Neural progenitor cell (in vitro differentiated cells): ENCODE results near the gene NRP1. TPM values are rescaled to one million over a fixed set of nuclear protein-coding genes. Genes with fewer than 3 reads are reported as not detected.

Experiments
- DNase-seq: peaks from one replicate; pipeline ENCODE4 v3.0.0-alpha.2; 2016; ENCODE audit warnings: low spot score
- H2AFZ ChIP-seq: fragments of 200-600 bp; sonication (generic); replicated peaks from 2 replicates; pipeline ENCODE4 v1.6.1; 2016; ENCODE audit warnings: antibody characterized with exemption
- H3F3A ChIP-seq: fragments of 200-600 bp; sonication (generic); 2 replicates; pipeline ENCODE4 v1.6.1; 2016; ENCODE audit warnings: antibody characterized with exemption, low read depth
- H3K27ac ChIP-seq: fragments of 200-600 bp; sonication (generic); 2 replicates; pipeline ENCODE4 v1.5.1; 2016; ENCODE audit warnings: mild to moderate bottlenecking
- H3K27me3 ChIP-seq: fragments of 200-600 bp; sonication (generic); 2 replicates; pipeline ENCODE4 v1.6.1; 2016; ENCODE audit warnings: mild to moderate bottlenecking, moderate library complexity
- H3K36me3 ChIP-seq: fragments of 200-600 bp; sonication (generic); 2 replicates; pipeline ENCODE4 v1.5.1; 2016
- H3K4me1 ChIP-seq: fragments of 200-600 bp; sonication (generic); 2 replicates; pipeline ENCODE4 v1.6.1; 2016; ENCODE audit warnings: mixed run types
- H3K4me2 ChIP-seq: fragments of 200-600 bp; sonication (generic); 2 replicates; pipeline ENCODE4 v1.6.1; 2016
- H3K4me3 ChIP-seq: fragments of 200-600 bp; sonication (generic); 2 replicates; pipeline ENCODE4 v1.5.1; 2016
- H3K79me2 ChIP-seq: fragments of 200-600 bp; sonication (generic); 2 replicates; pipeline ENCODE4 v1.6.1; 2016; ENCODE audit warnings: low read depth
- H3K9ac ChIP-seq: fragments of 200-600 bp; sonication (generic); 2 replicates; pipeline ENCODE4 v1.6.1; 2016
- H3K9me3 ChIP-seq: fragments of 200-600 bp; sonication (generic); 2 replicates; pipeline ENCODE4 v1.5.1; 2016; ENCODE audit warnings: low read depth
- H4K20me1 ChIP-seq: fragments of 200-600 bp; sonication (generic); 2 replicates; pipeline ENCODE4 v1.6.1; 2016; ENCODE audit warnings: low read depth
- H3K27ac Mint-ChIP-seq: 3 replicates; pipeline ENCODE4 v1.8.0; 2021; ENCODE audit warnings: mixed read lengths
- H3K27me3 Mint-ChIP-seq: 2 replicates; pipeline ENCODE4 v1.8.0; 2022; ENCODE audit warnings: low read depth, mild to moderate bottlenecking, inconsistent platforms, moderate library complexity, mixed read lengths; ENCODE audit not compliant: insufficient read depth
- H3K36me3 Mint-ChIP-seq: 3 replicates; pipeline ENCODE4 v1.8.0; 2021; ENCODE audit warnings: mixed read lengths
- H3K4me1 Mint-ChIP-seq: 3 replicates; pipeline ENCODE4 v1.8.0; 2021; ENCODE audit warnings: mixed read lengths
- H3K4me3 Mint-ChIP-seq: 3 replicates; pipeline ENCODE4 v1.8.0; 2021; ENCODE audit warnings: mild to moderate bottlenecking, moderate library complexity, mixed read lengths
- H3K9me3 Mint-ChIP-seq: 3 replicates; pipeline ENCODE4 v1.8.0; 2020; ENCODE audit warnings: mixed read lengths
- EZH2 ChIP-seq: fragments of 200-600 bp; sonication (generic); IDR thresholded peaks from 2 replicates; pipeline ENCODE4 v1.6.1; 2017; ENCODE audit warnings: antibody characterized with exemption, mild to moderate bottlenecking, moderate library complexity
- EZH2phosphoT487 ChIP-seq: fragments of 200-600 bp; sonication (generic); IDR thresholded peaks from 2 replicates; pipeline ENCODE4 v1.6.1; 2017; ENCODE audit warnings: antibody characterized with exemption
- total RNA-seq: library from RNA; depleted of rRNA; stranded (reverse); fragments of >200 nt; gene quantifications from 2 replicates; pipeline ENCODE4 v1.2.3, GENCODE V29; 2015; ENCODE audit warnings: low replicate concordance
- TF ChIP-seq, protein P1 (sequence below): fragments of 200-600 bp; sonication (generic); IDR thresholded peaks from 2 replicates; pipeline ENCODE4 v1.5.1; 2017; ENCODE audit warnings: antibody characterized with exemption, mild to moderate bottlenecking

Gene NRP1
- total RNA-seq, 1 donor from 2014 or later: 1.9 TPM

DNA sequence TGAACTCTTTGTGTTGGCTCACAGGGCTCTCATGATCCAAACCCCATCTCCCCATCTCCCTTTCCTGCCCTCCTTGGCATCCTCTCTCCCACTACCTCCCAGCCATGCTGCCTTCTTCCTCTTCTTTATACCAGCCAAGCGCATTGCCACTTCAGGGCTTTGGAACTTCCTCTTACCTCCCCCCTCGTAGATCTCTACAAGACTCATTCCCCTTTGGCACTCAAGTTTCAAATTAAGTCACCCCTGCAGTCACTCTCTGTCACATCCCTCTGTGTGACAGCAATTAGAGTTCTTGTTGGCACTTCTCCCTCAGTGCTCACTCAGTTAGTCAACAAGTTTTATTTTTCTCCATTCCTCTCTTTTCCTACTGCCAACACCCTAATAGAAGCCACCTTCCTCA, 20.8 kb upstream of the NRP1 start:
- H3K4me1 ChIP-seq: no peaks in the 10 kb centered on the region
- no peak for DNase-seq
- H3F3A ChIP-seq: no peaks in the 10 kb centered on the region
- H2AFZ ChIP-seq: no peak overlapping the region
- H3K4me3 ChIP-seq: no peak overlapping the region
- no peaks in the 10 kb centered on the region for H3K27me3 ChIP-seq
- H3K36me3 ChIP-seq: no peaks in the 10 kb centered on the region
- H3K4me1 Mint-ChIP-seq: no peaks in the 10 kb centered on the region
- no peak overlapping the region for H3K4me2 ChIP-seq
- H3K9me3 Mint-ChIP-seq: no peaks in the 10 kb centered on the region
- no peak overlapping the region for H3K27ac Mint-ChIP-seq
- H4K20me1 ChIP-seq: no peaks in the 10 kb centered on the region
- H3K27me3 Mint-ChIP-seq: peaks cover 5% of the 10 kb centered on the region
- no peak overlapping the region for H3K9ac ChIP-seq
- H3K9me3 ChIP-seq: no peaks in the 10 kb centered on the region
- no peak for TF ChIP-seq EZH2
- TF ChIP-seq, protein P1, sequence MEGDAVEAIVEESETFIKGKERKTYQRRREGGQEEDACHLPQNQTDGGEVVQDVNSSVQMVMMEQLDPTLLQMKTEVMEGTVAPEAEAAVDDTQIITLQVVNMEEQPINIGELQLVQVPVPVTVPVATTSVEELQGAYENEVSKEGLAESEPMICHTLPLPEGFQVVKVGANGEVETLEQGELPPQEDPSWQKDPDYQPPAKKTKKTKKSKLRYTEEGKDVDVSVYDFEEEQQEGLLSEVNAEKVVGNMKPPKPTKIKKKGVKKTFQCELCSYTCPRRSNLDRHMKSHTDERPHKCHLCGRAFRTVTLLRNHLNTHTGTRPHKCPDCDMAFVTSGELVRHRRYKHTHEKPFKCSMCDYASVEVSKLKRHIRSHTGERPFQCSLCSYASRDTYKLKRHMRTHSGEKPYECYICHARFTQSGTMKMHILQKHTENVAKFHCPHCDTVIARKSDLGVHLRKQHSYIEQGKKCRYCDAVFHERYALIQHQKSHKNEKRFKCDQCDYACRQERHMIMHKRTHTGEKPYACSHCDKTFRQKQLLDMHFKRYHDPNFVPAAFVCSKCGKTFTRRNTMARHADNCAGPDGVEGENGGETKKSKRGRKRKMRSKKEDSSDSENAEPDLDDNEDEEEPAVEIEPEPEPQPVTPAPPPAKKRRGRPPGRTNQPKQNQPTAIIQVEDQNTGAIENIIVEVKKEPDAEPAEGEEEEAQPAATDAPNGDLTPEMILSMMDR: no peak
- TF ChIP-seq EZH2phosphoT487: no peak
- no peak overlapping the region for H3K27ac ChIP-seq
- no peaks in the 10 kb centered on the region for H3K36me3 Mint-ChIP-seq
- H3K79me2 ChIP-seq: no peaks in the 10 kb centered on the region
- H3K4me3 Mint-ChIP-seq: no peak overlapping the region

DNA sequence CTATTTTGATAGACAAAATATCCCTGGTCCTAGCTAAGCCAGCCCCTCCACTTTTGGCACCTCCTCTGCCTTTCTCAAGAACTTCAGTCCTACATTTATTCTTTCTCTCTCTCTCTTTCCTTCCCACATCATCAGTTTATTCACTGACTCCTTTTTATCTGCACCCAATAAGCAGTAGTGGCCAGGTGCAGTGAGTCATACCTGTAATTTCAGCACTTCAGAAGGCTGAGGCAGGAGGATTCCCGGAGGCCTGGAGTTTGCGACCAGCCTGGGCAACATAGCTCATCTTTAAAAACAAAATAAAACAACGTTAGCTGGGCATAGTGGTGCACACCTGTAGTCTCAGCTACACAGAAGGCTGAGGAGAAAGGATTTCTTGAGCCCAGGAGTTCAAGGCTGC, 19.4 kb upstream of the NRP1 start:
- TF ChIP-seq EZH2: no peak
- no peak for TF ChIP-seq EZH2phosphoT487
- no peaks in the 10 kb centered on the region for H3K36me3 Mint-ChIP-seq

DNA sequence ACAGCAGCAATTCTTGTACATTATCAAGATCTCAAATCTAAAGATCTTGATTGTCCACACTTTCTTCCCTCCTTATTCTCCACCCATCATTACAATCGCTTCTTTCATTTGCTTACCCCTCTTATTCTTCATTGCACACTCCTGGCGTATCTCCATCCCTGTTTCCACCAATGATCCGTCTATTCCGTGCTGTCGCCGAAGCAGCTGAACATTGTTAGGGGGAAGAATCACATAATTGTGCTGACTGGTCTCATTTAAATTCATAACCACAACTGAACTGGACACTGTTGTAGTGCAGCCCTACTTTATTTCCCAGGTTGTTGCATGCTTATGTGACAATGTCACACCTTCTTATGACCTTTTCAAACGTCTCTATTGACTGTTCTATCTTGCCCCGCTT, 18.9 kb upstream of the NRP1 start:
- Mint-ChIP-seq H3K4me1 (peaks cover 2% of the 10 kb centered on the region), H3K36me3 (no peaks in the 10 kb centered on the region), H3K27ac (no peak overlapping the region), H3K4me3 (no peak overlapping the region), H3K9me3 (no peaks in the 10 kb centered on the region), H3K27me3 (peaks cover 5% of the 10 kb centered on the region)
- Histone ChIP-seq H3K4me2 (no peak overlapping the region), H3K4me1 (no peaks in the 10 kb centered on the region), H3K79me2 (no peaks in the 10 kb centered on the region), H3K4me3 (no peak overlapping the region), H3K27me3 (no peaks in the 10 kb centered on the region), H3K27ac (no peak overlapping the region), H3K9ac (no peak overlapping the region), H3K9me3 (no peaks in the 10 kb centered on the region), H3K36me3 (no peaks in the 10 kb centered on the region), H3F3A (no peaks in the 10 kb centered on the region), H2AFZ (no peak overlapping the region), H4K20me1 (no peaks in the 10 kb centered on the region)
- DNase-seq: no peak
- TF ChIP-seq EZH2: no peak
- TF ChIP-seq, protein P1: no peak
- TF ChIP-seq EZH2phosphoT487: no peak

More for the DNA sequence above, 19.4 kb upstream of the NRP1 start:
- Histone ChIP-seq H3K4me3 (no peak overlapping the region), H3K4me1 (no peaks in the 10 kb centered on the region), H3K79me2 (no peaks in the 10 kb centered on the region), H3K4me2 (no peak overlapping the region), H3K27me3 (no peaks in the 10 kb centered on the region), H2AFZ (no peak overlapping the region), H3K9ac (no peak overlapping the region), H3K9me3 (no peaks in the 10 kb centered on the region), H3K36me3 (no peaks in the 10 kb centered on the region), H3F3A (no peaks in the 10 kb centered on the region), H3K27ac (no peak overlapping the region), H4K20me1 (no peaks in the 10 kb centered on the region)
- Mint-ChIP-seq H3K4me1 (peaks cover 2% of the 10 kb centered on the region), H3K27me3 (peaks cover 5% of the 10 kb centered on the region), H3K4me3 (no peak overlapping the region), H3K27ac (no peak overlapping the region), H3K9me3 (no peaks in the 10 kb centered on the region)
- no peak for DNase-seq

DNA sequence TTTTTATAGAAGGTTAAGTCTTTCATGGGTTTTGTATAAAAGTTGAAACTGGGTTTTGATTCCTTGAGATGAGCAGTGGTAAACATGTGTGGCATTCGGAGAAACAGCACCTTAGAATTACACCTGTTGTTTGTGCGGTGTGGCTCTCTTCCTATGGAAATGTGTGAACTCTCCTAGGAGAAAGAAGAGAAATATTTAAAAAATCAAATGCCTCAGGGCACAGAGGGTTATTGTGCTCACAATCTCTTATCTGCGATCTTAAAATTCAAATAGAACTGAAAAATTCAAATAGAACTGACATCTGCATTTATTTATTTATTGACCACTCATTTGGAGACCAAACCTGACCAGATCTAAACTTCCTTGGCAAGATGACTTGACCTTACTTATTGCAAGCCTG, 18.1 kb upstream of the NRP1 start:
- no peak overlapping the region for H3K9ac ChIP-seq

More for the DNA sequence above, 18.1 kb upstream of the NRP1 start:
- Mint-ChIP-seq H3K4me3 (no peak overlapping the region), H3K36me3 (no peaks in the 10 kb centered on the region), H3K27ac (no peak overlapping the region), H3K27me3 (peaks cover 5% of the 10 kb centered on the region), H3K9me3 (no peaks in the 10 kb centered on the region), H3K4me1 (peaks cover 2% of the 10 kb centered on the region)
- H3K4me2 ChIP-seq: no peak overlapping the region
- no peaks in the 10 kb centered on the region for H3F3A ChIP-seq
- H3K79me2 ChIP-seq: no peaks in the 10 kb centered on the region
- no peaks in the 10 kb centered on the region for H3K9me3 ChIP-seq
- H3K4me3 ChIP-seq: no peak overlapping the region
- TF ChIP-seq EZH2phosphoT487: no peak
- TF ChIP-seq, protein P1: no peak
- no peak for TF ChIP-seq EZH2
- no peak overlapping the region for H3K27ac ChIP-seq
- H3K4me1 ChIP-seq: no peaks in the 10 kb centered on the region
- H2AFZ ChIP-seq: no peak overlapping the region
- H4K20me1 ChIP-seq: no peaks in the 10 kb centered on the region
- H3K27me3 ChIP-seq: no peaks in the 10 kb centered on the region
- no peak for DNase-seq
- no peaks in the 10 kb centered on the region for H3K36me3 ChIP-seq
